Muscle of arm (tissue), 12 donors: ENCODE results near the gene FRMD3. TPM values are rescaled to one million over a fixed set of nuclear protein-coding genes. Genes with fewer than 3 reads are reported as not detected.

Experiments
- DNase-seq: peaks from one replicate; pipeline ENCODE4 v3.0.0-alpha.2; 2013
- polyA plus RNA-seq, 12 donors: library from polyadenylated mRNA; unstranded; fragments of 120-200 nt; gene quantifications; one replicate each; pipeline ENCODE4 v1.2.1, GENCODE V29; 2013; ENCODE audit not compliant: insufficient read length in 12 of 12

FRMD3 gene
- polyA plus RNA-seq, 12 donors: 14.2 to 62.2 (median 28.5) TPM; not detected in 1

GRCh38 chr9:83476513-83476912 lies 61.7 kb downstream of the FRMD3 start:
- no peak for DNase-seq

GRCh38 chr9:83475741-83476140 lies 62.5 kb downstream of the FRMD3 start:
- no peak for DNase-seq

- DNase-seq: no peak
Measured at GRCh38 chr9:83474631-83475030, 63.6 kb downstream of the FRMD3 start.

- no peak for DNase-seq
Measured at GRCh38 chr9:83473488-83473971, 64.7 kb downstream of the FRMD3 start.

GRCh38 chr9:83472764-83473163 lies 65.4 kb downstream of the FRMD3 start:
- DNase-seq: no peak

- DNase-seq: no peak
Measured at GRCh38 chr9:83472221-83472665, 66.0 kb downstream of the FRMD3 start.

GRCh38 chr9:83471241-83471640 lies 67.0 kb downstream of the FRMD3 start:
- DNase-seq: no peak

- no peak for DNase-seq
Measured at GRCh38 chr9:83469722-83470121, 68.5 kb downstream of the FRMD3 start.

GRCh38 chr9:83468821-83469220 lies 69.4 kb downstream of the FRMD3 start:
- no peak for DNase-seq

- no peak for DNase-seq
Measured at GRCh38 chr9:83466877-83467276, 71.3 kb downstream of the FRMD3 start.

GRCh38 chr9:83466351-83466750 lies 71.8 kb downstream of the FRMD3 start:
- DNase-seq: no peak

GRCh38 chr9:83459830-83460229 lies 78.4 kb downstream of the FRMD3 start:
- DNase-seq: no peak

- no peak for DNase-seq
Measured at GRCh38 chr9:83458530-83458929, 79.7 kb downstream of the FRMD3 start.

GRCh38 chr9:83457005-83457404 lies 81.2 kb downstream of the FRMD3 start:
- no peak for DNase-seq

- DNase-seq: no peak
Measured at GRCh38 chr9:83456226-83456625, 82.0 kb downstream of the FRMD3 start.

- DNase-seq: no peak
Measured at GRCh38 chr9:83454076-83454475, 84.1 kb downstream of the FRMD3 start.

- no peak for DNase-seq
Measured at GRCh38 chr9:83451308-83451707, 86.9 kb downstream of the FRMD3 start.

GRCh38 chr9:83449983-83450382 lies 88.2 kb downstream of the FRMD3 start:
- no peak for DNase-seq

GRCh38 chr9:83449166-83449565 lies 89.0 kb downstream of the FRMD3 start:
- peak; percentile 24 for DNase-seq

- no peak for DNase-seq
Measured at GRCh38 chr9:83448626-83449025, 89.6 kb downstream of the FRMD3 start.

- DNase-seq: no peak
Measured at GRCh38 chr9:83447351-83447750, 90.8 kb downstream of the FRMD3 start.

- no peak for DNase-seq
Measured at GRCh38 chr9:83445703-83446265, 92.4 kb downstream of the FRMD3 start.

GRCh38 chr9:83444110-83444509 lies 94.1 kb downstream of the FRMD3 start:
- DNase-seq: no peak

- DNase-seq: no peak
Measured at GRCh38 chr9:83441390-83441789, 96.8 kb downstream of the FRMD3 start.
